ENCODE measurements around the gene OR9A4. TPM values are rescaled to one million over a fixed set of nuclear protein-coding genes. Genes with fewer than 3 reads are reported as not detected.

Gene OR9A4
- total and polyA plus RNA-seq, 3 donors from 2014 or later: 0.25 TPM; not detected in 2

- H3K9me3 ChIP-seq: no peaks in the 10 kb centered on the region
- no peaks in the 10 kb centered on the region for H3K4me1 ChIP-seq
- H3K36me3 ChIP-seq (ENCODE audit: low read depth, missing control alignments): no peaks in the 10 kb centered on the region
- no peak overlapping the region for H3K4me3 ChIP-seq
- no peaks in the 10 kb centered on the region for H3K27me3 ChIP-seq
- intact Hi-C loops (cut with DNase I; ENCODE audit: low total_unique reads): no loop called here
- no peak overlapping the region for H3K27ac ChIP-seq
- TF ChIP-seq CTCF (IDR thresholded peaks at IDR 0.05) (no peak), POLR2A (IDR thresholded peaks at IDR 0.05) (no peak)
- DNase-seq: no peak
- WGBS, 2 donors: 88 to 89% methylated on average over 2 of the region's 2 CpGs
These were observed 40.7 kb upstream of the OR9A4 start for GRCh38 chr7:141875453-141875852.

- H3K4me3 ChIP-seq: no peak overlapping the region
- TF ChIP-seq CTCF (IDR thresholded peaks at IDR 0.05): no peak
- TF ChIP-seq POLR2A (IDR thresholded peaks at IDR 0.05): no peak
- no peak for DNase-seq
- 80 to 96% methylated on average over 1 of the region's 1 CpG for WGBS, 2 donors
- H3K27ac ChIP-seq: no peak overlapping the region
- no peaks in the 10 kb centered on the region for H3K36me3 ChIP-seq (ENCODE audit: low read depth, missing control alignments)
- H3K27me3 ChIP-seq: no peaks in the 10 kb centered on the region
- intact Hi-C loops (cut with DNase I; ENCODE audit: low total_unique reads): no loop called here
- H3K4me1 ChIP-seq: no peaks in the 10 kb centered on the region
- no peaks in the 10 kb centered on the region for H3K9me3 ChIP-seq
These were observed 39.8 kb upstream of the OR9A4 start for GRCh38 chr7:141876371-141876770.

GRCh38 chr7:141877365-141877764 is 38.8 kb upstream of the OR9A4 start:
- no peak overlapping the region for H3K27ac ChIP-seq
- H3K36me3 ChIP-seq (ENCODE audit: low read depth, missing control alignments): no peaks in the 10 kb centered on the region
- 91 to 95% methylated on average over 3 of the region's 3 CpGs for WGBS, 2 donors
- no peak for TF ChIP-seq CTCF (IDR thresholded peaks at IDR 0.05)
- no peak for TF ChIP-seq POLR2A (IDR thresholded peaks at IDR 0.05)
- H3K9me3 ChIP-seq: no peaks in the 10 kb centered on the region
- no peaks in the 10 kb centered on the region for H3K4me1 ChIP-seq
- no peak for DNase-seq
- intact Hi-C loops (cut with DNase I; ENCODE audit: low total_unique reads): no loop called here
- no peak overlapping the region for H3K4me3 ChIP-seq
- H3K27me3 ChIP-seq: no peaks in the 10 kb centered on the region

GRCh38 chr7:141880960-141881359 is 35.2 kb upstream of the OR9A4 start:
- H3K4me3 ChIP-seq: no peak overlapping the region
- no peaks in the 10 kb centered on the region for H3K9me3 ChIP-seq
- H3K27ac ChIP-seq: no peak overlapping the region
- TF ChIP-seq CTCF (IDR thresholded peaks at IDR 0.05) (no peak), POLR2A (IDR thresholded peaks at IDR 0.05) (no peak)
- H3K36me3 ChIP-seq (ENCODE audit: low read depth, missing control alignments): no peaks in the 10 kb centered on the region
- H3K4me1 ChIP-seq: no peaks in the 10 kb centered on the region
- intact Hi-C loops (cut with DNase I; ENCODE audit: low total_unique reads): no loop called here
- no peaks in the 10 kb centered on the region for H3K27me3 ChIP-seq
- DNase-seq: no peak
- WGBS, 2 donors: 72 to 100% methylated on average over 4 to 5 of the region's 5 CpGs

- TF ChIP-seq POLR2A (IDR thresholded peaks at IDR 0.05) (no peak), CTCF (IDR thresholded peaks at IDR 0.05) (no peak)
- no peaks in the 10 kb centered on the region for H3K9me3 ChIP-seq
- intact Hi-C loops (cut with DNase I; ENCODE audit: low total_unique reads): no loop called here
These were observed 31.5 kb upstream of the OR9A4 start for GRCh38 chr7:141884539-141885225.

More at GRCh38 chr7:141884539-141885225, 31.5 kb upstream of the OR9A4 start:
- 82 to 85% methylated on average over 5 of the region's 5 CpGs for WGBS, 2 donors
- no peak for DNase-seq
- no peak overlapping the region for H3K27ac ChIP-seq
- no peak overlapping the region for H3K4me3 ChIP-seq
- H3K4me1 ChIP-seq: no peaks in the 10 kb centered on the region
- H3K27me3 ChIP-seq: no peaks in the 10 kb centered on the region
- no peaks in the 10 kb centered on the region for H3K36me3 ChIP-seq (ENCODE audit: low read depth, missing control alignments)
